Activated T-helper 2 cell treated with anti-CD3 and anti-CD28 coated beads, Interferon-gamma antibody, Interleukin-2, Interleukin-4, amounts not matched to agents 10 μg/mL and 5 μg/mL and 100 μg/mL, durations not matched to agents 14 hours and 24 hours and 36 hours (primary cell): Measurements from ENCODE around the gene AKTIP. TPM values are rescaled to one million over a fixed set of nuclear protein-coding genes. Genes with fewer than 3 reads are reported as not detected.

ENCODE experiments used
- DNase-seq: peaks from one replicate; pipeline ENCODE4 v3.0.0; 2021; ENCODE audit warnings: low spot score
- H3K27ac Mint-ChIP-seq: one replicate; pipeline ENCODE4 v1.8.0; 2021; ENCODE audit warnings: mixed read lengths
- H3K27me3 Mint-ChIP-seq: one replicate; pipeline ENCODE4 v1.8.0; 2021; ENCODE audit warnings: low read depth, mixed read lengths
- H3K36me3 Mint-ChIP-seq: one replicate; pipeline ENCODE4 v1.8.0; 2021; ENCODE audit warnings: low read depth, mixed read lengths
- H3K4me1 Mint-ChIP-seq: one replicate; pipeline ENCODE4 v1.8.0; 2021; ENCODE audit warnings: low read depth, mixed read lengths
- H3K4me3 Mint-ChIP-seq: one replicate; pipeline ENCODE4 v1.8.0; 2021; ENCODE audit warnings: low read depth, mild to moderate bottlenecking, moderate library complexity, mixed read lengths
- H3K9me3 Mint-ChIP-seq: one replicate; pipeline ENCODE4 v1.8.0; 2021; ENCODE audit warnings: mixed read lengths
- intact Hi-C: fragments of 100-400 bp; cut with micrococcal nuclease; formaldehyde crosslinking; loops from one replicate; pipeline ENCODE4 v1.15.1; 2023
- total RNA-seq: library from RNA; stranded (reverse); gene quantifications from 2 replicates; pipeline ENCODE4 v1.2.3, GENCODE V29; 2022

Gene AKTIP
- total RNA-seq, 1 donor from 2014 or later, result 17.1 TPM

GRCh38 chr16:53489755-53490154 is 13.3 kb downstream of the AKTIP start:
- H3K4me1 Mint-ChIP-seq, result peaks cover 4% of the 10 kb centered on the region

GRCh38 chr16:53486230-53486629 is 16.8 kb downstream of the AKTIP start:
- peaks cover 6% of the 10 kb centered on the region for H3K4me1 Mint-ChIP-seq
- peaks cover 95% of the 10 kb centered on the region for H3K36me3 Mint-ChIP-seq

More at GRCh38 chr16:53489755-53490154, 13.3 kb downstream of the AKTIP start:
- H3K4me3 Mint-ChIP-seq, result no peak overlapping the region
- no peak overlapping the region for H3K27ac Mint-ChIP-seq
- DNase-seq, result no peak
- intact Hi-C loops, result no loop called here
- peaks cover 89% of the 10 kb centered on the region for H3K36me3 Mint-ChIP-seq
- H3K27me3 Mint-ChIP-seq, result no peaks in the 10 kb centered on the region
- peaks cover 28% of the 10 kb centered on the region for H3K9me3 Mint-ChIP-seq

GRCh38 chr16:53484542-53484941 is 18.5 kb downstream of the AKTIP start:
- Mint-ChIP-seq H3K9me3 (peaks cover 37% of the 10 kb centered on the region), H3K4me3 (no peak overlapping the region), H3K27me3 (no peaks in the 10 kb centered on the region), H3K4me1 (peaks cover 9% of the 10 kb centered on the region), H3K36me3 (peaks cover 97% of the 10 kb centered on the region), H3K27ac (no peak overlapping the region)
- intact Hi-C loops, result no loop called here
- DNase-seq, result no peak

More at GRCh38 chr16:53486230-53486629, 16.8 kb downstream of the AKTIP start:
- H3K27me3 Mint-ChIP-seq, result no peaks in the 10 kb centered on the region
- peaks cover 37% of the 10 kb centered on the region for H3K9me3 Mint-ChIP-seq
- intact Hi-C loops, result no loop called here
- DNase-seq, result no peak
- no peak overlapping the region for H3K27ac Mint-ChIP-seq
- H3K4me3 Mint-ChIP-seq, result no peak overlapping the region

- Mint-ChIP-seq H3K4me3 (no peak overlapping the region), H3K27ac (no peak overlapping the region), H3K27me3 (no peaks in the 10 kb centered on the region), H3K9me3 (peaks cover 38% of the 10 kb centered on the region), H3K36me3 (peaks cover 100% of the 10 kb centered on the region), H3K4me1 (peaks cover 11% of the 10 kb centered on the region)
- no peak for DNase-seq
- intact Hi-C loops, result no loop called here
These were observed 20.9 kb downstream of the AKTIP start for GRCh38 chr16:53482123-53482522.

GRCh38 chr16:53480394-53480793 is 22.6 kb downstream of the AKTIP start:
- H3K27ac Mint-ChIP-seq, result no peak overlapping the region
- peaks cover 21% of the 10 kb centered on the region for H3K9me3 Mint-ChIP-seq
- intact Hi-C loops, result no loop called here
- peaks cover 99% of the 10 kb centered on the region for H3K36me3 Mint-ChIP-seq
- H3K4me3 Mint-ChIP-seq, result no peak overlapping the region
- peaks cover 23% of the 10 kb centered on the region for H3K4me1 Mint-ChIP-seq
- DNase-seq, result no peak
- no peaks in the 10 kb centered on the region for H3K27me3 Mint-ChIP-seq

GRCh38 chr16:53478965-53479364 is 24.0 kb downstream of the AKTIP start:
- H3K27me3 Mint-ChIP-seq, result no peaks in the 10 kb centered on the region
- DNase-seq, result no peak
- H3K4me3 Mint-ChIP-seq, result no peak overlapping the region
- intact Hi-C loops, result no loop called here
- peaks cover 95% of the 10 kb centered on the region for H3K36me3 Mint-ChIP-seq
- H3K4me1 Mint-ChIP-seq, result peaks cover 29% of the 10 kb centered on the region
- H3K27ac Mint-ChIP-seq, result no peak overlapping the region
- peaks cover 7% of the 10 kb centered on the region for H3K9me3 Mint-ChIP-seq

DNA sequence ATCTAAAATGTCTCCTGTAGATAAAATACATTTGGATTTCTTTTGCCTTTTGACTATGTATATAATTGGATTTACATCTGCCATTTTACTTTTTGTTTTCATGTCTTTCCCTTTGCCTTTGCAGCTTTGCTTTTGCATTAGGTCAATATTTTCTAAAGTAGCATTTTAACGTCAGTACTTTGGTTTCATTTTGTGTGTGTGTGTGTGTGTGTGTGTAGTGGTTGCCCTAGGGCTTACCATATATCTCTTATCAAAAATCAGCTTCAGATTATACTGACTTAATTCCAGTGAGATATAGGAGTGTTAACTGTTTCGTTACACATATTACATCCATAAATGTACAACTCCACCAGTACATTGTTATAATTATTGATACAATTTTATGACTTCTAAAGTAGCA is 26.1 kb downstream of the AKTIP start:
- H3K27me3 Mint-ChIP-seq, result no peaks in the 10 kb centered on the region
- intact Hi-C loops, result loop anchor here (2.0 kb wide), 1 partner anchor 22 kb away; no protein-coding TSS in a partner anchor
- no peak overlapping the region for H3K4me3 Mint-ChIP-seq
- peaks cover 95% of the 10 kb centered on the region for H3K36me3 Mint-ChIP-seq
- peak overlapping the region; percentile 64 for H3K27ac Mint-ChIP-seq
- H3K4me1 Mint-ChIP-seq, result peaks cover 30% of the 10 kb centered on the region
- peaks cover 6% of the 10 kb centered on the region for H3K9me3 Mint-ChIP-seq
- no peak for DNase-seq

DNA sequence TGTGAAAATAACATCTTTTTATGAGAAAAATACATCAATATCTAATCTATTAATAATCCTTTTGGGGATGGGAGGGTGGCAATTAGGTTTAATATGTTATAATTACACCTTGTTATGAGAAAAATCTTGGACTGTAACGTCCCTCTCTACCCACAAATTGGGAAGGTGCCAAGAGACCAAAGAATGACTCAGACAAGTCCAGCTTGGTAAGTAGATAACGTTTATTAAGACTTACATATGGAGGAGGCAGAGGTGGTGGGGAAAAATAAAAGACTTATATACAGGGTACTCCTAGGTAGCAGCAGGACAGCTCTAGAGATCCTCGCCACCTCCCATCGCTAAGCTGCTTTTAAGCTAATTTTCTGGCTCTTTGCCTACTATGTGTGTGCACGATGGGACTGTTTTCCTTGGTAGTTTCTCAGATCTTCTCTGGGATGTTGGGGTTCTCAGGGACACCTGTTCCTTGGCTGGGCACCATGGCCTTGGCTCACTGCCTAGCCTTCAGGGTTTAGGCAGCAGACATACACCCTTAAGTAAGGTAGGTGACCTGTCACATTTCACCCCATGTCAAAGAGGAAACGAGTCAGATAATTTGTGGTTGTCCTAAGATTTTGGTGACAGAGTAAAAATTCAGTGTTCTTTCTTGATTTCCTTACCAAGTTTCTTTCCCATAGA is 37.3 kb downstream of the AKTIP start:
- DNase-seq, result no peak
- peaks cover 24% of the 10 kb centered on the region for H3K4me1 Mint-ChIP-seq
- no peaks in the 10 kb centered on the region for H3K27me3 Mint-ChIP-seq
- H3K36me3 Mint-ChIP-seq, result peaks cover 64% of the 10 kb centered on the region
- no peak overlapping the region for H3K27ac Mint-ChIP-seq
- intact Hi-C loops, result no loop called here
- H3K4me3 Mint-ChIP-seq, result no peak overlapping the region
- no peaks in the 10 kb centered on the region for H3K9me3 Mint-ChIP-seq

DNA sequence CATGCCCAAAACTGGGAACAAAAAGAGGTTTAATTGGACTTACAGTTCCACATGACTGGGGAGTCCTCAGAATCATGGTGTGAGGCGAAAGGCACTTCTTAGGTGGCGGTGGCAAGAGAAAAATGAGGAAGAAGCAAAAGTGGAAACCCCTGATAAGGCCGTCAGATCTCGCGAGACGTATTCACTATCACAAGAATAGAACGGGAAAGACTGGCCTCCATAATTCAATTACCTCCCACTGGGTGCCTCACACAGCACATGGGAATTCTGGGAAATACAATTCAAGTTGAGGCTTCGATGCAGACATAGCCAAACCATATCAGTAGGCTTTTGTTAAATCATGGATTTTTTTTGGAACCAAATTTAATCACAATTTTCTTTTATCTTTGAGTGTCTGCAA is 44.4 kb downstream of the AKTIP start:
- Mint-ChIP-seq H3K4me1 (peaks cover 71% of the 10 kb centered on the region), H3K9me3 (no peaks in the 10 kb centered on the region), H3K27ac (peak overlapping the region; percentile 72), H3K27me3 (no peaks in the 10 kb centered on the region), H3K4me3 (peak overlapping the region; percentile 11), H3K36me3 (peaks cover 77% of the 10 kb centered on the region)
- DNase-seq, result no peak
- intact Hi-C loops, result loop anchor here (1.0 to 10.0 kb wide), 3 partner anchors 45 to 404 kb away; partner anchors contain the start of genes AKTIP, CHD9 and CHD9NB

DNA sequence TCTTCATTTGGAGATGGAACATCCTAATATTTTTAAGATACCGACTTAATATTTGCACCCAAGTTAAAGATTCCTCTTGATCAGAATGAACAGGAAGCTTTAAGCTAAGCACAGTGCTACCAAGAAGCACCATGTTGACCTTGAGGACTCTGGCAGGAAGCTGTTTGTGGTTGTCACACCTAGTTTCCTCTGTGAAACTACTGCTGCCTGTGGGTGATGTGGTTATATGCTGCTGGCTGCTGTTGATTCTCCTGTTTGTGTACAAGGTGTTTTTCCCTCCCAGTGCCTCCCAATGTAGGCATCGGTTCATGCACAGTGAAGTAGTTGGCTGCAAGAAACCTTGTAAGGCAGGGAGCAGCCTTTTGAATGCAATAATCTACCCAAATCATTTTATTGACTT is 45.3 kb downstream of the AKTIP start:
- peaks cover 78% of the 10 kb centered on the region for H3K4me1 Mint-ChIP-seq
- H3K4me3 Mint-ChIP-seq, result peak overlapping the region; percentile 55
- no peaks in the 10 kb centered on the region for H3K9me3 Mint-ChIP-seq
- peak; percentile 81 for DNase-seq
- peaks cover 77% of the 10 kb centered on the region for H3K36me3 Mint-ChIP-seq
- H3K27me3 Mint-ChIP-seq, result no peaks in the 10 kb centered on the region
- peak overlapping the region; percentile 88 for H3K27ac Mint-ChIP-seq
- intact Hi-C loops, result loop anchor here (1.0 to 10.0 kb wide), 4 partner anchors 46 to 403 kb away; partner anchors contain the start of genes AKTIP, CHD9 and CHD9NB

- DNase-seq, result peak; percentile 40
- Mint-ChIP-seq H3K27ac (peak overlapping the region; percentile 88), H3K4me1 (peaks cover 79% of the 10 kb centered on the region), H3K27me3 (no peaks in the 10 kb centered on the region), H3K36me3 (peaks cover 75% of the 10 kb centered on the region), H3K4me3 (peak overlapping the region; percentile 74), H3K9me3 (no peaks in the 10 kb centered on the region)
- intact Hi-C loops, result loop anchor here (1.0 to 10.0 kb wide), 5 partner anchors 21 to 402 kb away; partner anchors contain the start of genes CHD9 and CHD9NB
These were observed 46.4 kb downstream of the AKTIP start for GRCh38 chr16:53456625-53457024.

DNA sequence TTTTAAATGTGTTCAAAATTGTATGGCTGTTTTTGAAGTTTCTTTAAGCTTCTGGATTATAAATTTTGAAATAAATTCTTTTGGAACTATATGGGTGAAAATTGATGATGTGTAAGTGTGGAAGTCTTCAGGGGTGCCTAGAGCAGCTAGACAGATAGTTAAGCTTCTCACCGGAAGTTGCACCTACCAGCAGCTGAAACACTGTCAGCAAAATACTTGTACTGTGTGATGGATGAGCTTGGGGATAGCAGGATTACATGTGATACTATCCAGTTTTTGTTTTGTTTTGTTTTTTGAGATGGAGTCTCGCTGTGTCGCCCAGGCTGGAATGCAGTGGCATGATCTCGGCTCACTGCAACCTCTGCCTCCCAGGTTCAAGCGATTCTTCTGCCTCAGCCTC is 49.1 kb downstream of the AKTIP start:
- intact Hi-C loops, result loop anchor here (2.0 to 10.0 kb wide), 3 partner anchors 23 to 399 kb away; partner anchors contain the start of genes CHD9 and CHD9NB
- Mint-ChIP-seq H3K4me1 (peaks cover 71% of the 10 kb centered on the region), H3K27me3 (no peaks in the 10 kb centered on the region), H3K4me3 (no peak overlapping the region), H3K36me3 (peaks cover 65% of the 10 kb centered on the region), H3K27ac (peak overlapping the region; percentile 12), H3K9me3 (no peaks in the 10 kb centered on the region)
- no peak for DNase-seq

- intact Hi-C loops, result loop anchor here (10.0 kb wide), 2 partner anchors 75 to 395 kb away; partner anchors contain the start of genes CHD9 and CHD9NB
- Mint-ChIP-seq H3K27ac (no peak overlapping the region), H3K36me3 (peaks cover 68% of the 10 kb centered on the region), H3K4me3 (peak overlapping the region; percentile 21), H3K4me1 (peaks cover 43% of the 10 kb centered on the region), H3K9me3 (no peaks in the 10 kb centered on the region), H3K27me3 (no peaks in the 10 kb centered on the region)
- DNase-seq, result no peak
These were observed 53.0 kb downstream of the AKTIP start for GRCh38 chr16:53449816-53450517.
